PC-3 (cell line): ENCODE measurements around the gene BPIFB3. TPM values are rescaled to one million over a fixed set of nuclear protein-coding genes. Genes with fewer than 3 reads are reported as not detected.

Source experiments
- ATAC-seq: fragments of 200-7000 bp; cut with Tn5 transposase; 2 replicates; pipeline ENCODE4 v1.9.1; 2020; ENCODE audit warnings: mild to moderate bottlenecking, moderate library complexity
- BruUV-seq: library from RNA; stranded (reverse); fragments of 400-500 nt; replicated peaks from 2 replicates; lab custom pipeline; 2021; lab: Mats Ljungman, UMichigan
- CTCF ChIA-PET: fragments of 300-600 bp; sonication (Branson Sonifier 250); formaldehyde crosslinking; loops from one replicate; lab custom pipeline; 2022; ENCODE audit warnings: antibody characterized with exemption; lab: Charles Lee
- POLR2A ChIA-PET: fragments of 300-600 bp; sonication (Branson Sonifier 250); formaldehyde crosslinking; loops from one replicate; lab custom pipeline; 2022; ENCODE audit warnings: antibody characterized with exemption; ENCODE audit not compliant: unreplicated experiment; lab: Charles Lee
- DNase-seq: peaks from one replicate; pipeline ENCODE4 v3.0.0-alpha.2; 2015
- H2AFZ ChIP-seq: fragments of 300-600 bp; sonication (generic); 2 replicates; pipeline ENCODE4 v1.6.0; 2016; ENCODE audit warnings: antibody characterized with exemption, low read length
- H3F3A ChIP-seq: fragments of 300-600 bp; sonication (generic); one replicate; pipeline ENCODE4 v1.6.0; 2017; ENCODE audit warnings: antibody characterized with exemption, low read length, control low read depth, mild to moderate bottlenecking; ENCODE audit not compliant: unreplicated experiment
- H3K27ac ChIP-seq: fragments of 300-600 bp; sonication (generic); 2 replicates; pipeline ENCODE4 v1.5.1; 2016; ENCODE audit warnings: mild to moderate bottlenecking, low read length
- H3K27me3 ChIP-seq: fragments of 300-600 bp; sonication (generic); 2 replicates; pipeline ENCODE4 v1.6.1; 2016; ENCODE audit warnings: low read length, mixed read lengths
- H3K36me3 ChIP-seq: fragments of 300-600 bp; sonication (generic); 2 replicates; pipeline ENCODE4 v1.6.1; 2016; ENCODE audit warnings: low read depth, mixed run types, low read length, mixed read lengths
- H3K4me1 ChIP-seq: fragments of 300-600 bp; sonication (generic); 2 replicates; pipeline ENCODE4 v1.5.1; 2016; ENCODE audit warnings: low read length; ENCODE audit not compliant: insufficient read depth
- H3K4me2 ChIP-seq: fragments of 300-600 bp; sonication (generic); 2 replicates; pipeline ENCODE4 v1.6.0; 2016; ENCODE audit warnings: low read length
- H3K4me3 ChIP-seq: fragments of 300-600 bp; sonication (generic); 2 replicates; pipeline ENCODE4 v1.5.1; 2016; ENCODE audit warnings: mild to moderate bottlenecking, low read length, mixed read lengths
- H3K79me2 ChIP-seq: fragments of 300-600 bp; sonication (generic); 2 replicates; pipeline ENCODE4 v1.6.1; 2017; ENCODE audit warnings: low read length, mixed read lengths
- H3K9ac ChIP-seq: fragments of 300-600 bp; sonication (generic); 2 replicates; pipeline ENCODE4 v1.6.0; 2016; ENCODE audit warnings: mild to moderate bottlenecking, low read length
- H3K9me2 ChIP-seq: fragments of 300-600 bp; sonication (generic); replicated peaks from 2 replicates; pipeline ENCODE4 v1.6.1; 2016; ENCODE audit warnings: mixed run types, low read length, mixed read lengths
- H3K9me3 ChIP-seq: fragments of 300-600 bp; sonication (generic); 2 replicates; pipeline ENCODE4 v1.6.1; 2016; ENCODE audit warnings: low read length, mixed read lengths
- H4K20me1 ChIP-seq: fragments of 300-600 bp; sonication (generic); 2 replicates; pipeline ENCODE4 v1.6.1; 2016; ENCODE audit warnings: low read length, mixed read lengths
- CTCF ChIP-seq: fragments of 300-600 bp; sonication (generic); conservative IDR thresholded peaks from 2 replicates; pipeline ENCODE4 v1.5.1; 2017; ENCODE audit warnings: antibody characterized with exemption, low read depth, mild to moderate bottlenecking, low read length
- EZH2 ChIP-seq: fragments of 300-600 bp; sonication (generic); IDR thresholded peaks from one replicate; pipeline ENCODE4 v1.6.1; 2017; ENCODE audit warnings: antibody characterized with exemption, mild to moderate bottlenecking, low read length; ENCODE audit not compliant: unreplicated experiment
- EZH2phosphoT487 ChIP-seq: fragments of 300-600 bp; sonication (generic); IDR thresholded peaks from 2 replicates; pipeline ENCODE4 v1.6.1; 2018; ENCODE audit warnings: mild to moderate bottlenecking, antibody characterized with exemption, low read length, borderline replicate concordance
- intact Hi-C: fragments of 100-400 bp; cut with micrococcal nuclease; formaldehyde crosslinking; loops from 2 replicates; pipeline ENCODE4 v1.9.0; 2023
- total RNA-seq: library from RNA; depleted of rRNA; stranded (reverse); fragments of >200 nt; gene quantifications from 2 replicates; pipeline ENCODE4 v1.2.3, GENCODE V29; 2014

The BPIFB3 gene
- total RNA-seq, 1 experiment from 2014 or later, result not detected

- TF ChIP-seq EZH2phosphoT487 (no peak), CTCF (no peak), EZH2 (no peak)
- Histone ChIP-seq H3K27ac (no peak overlapping the region), H3K9me2 (no peaks in the 10 kb centered on the region), H3K9ac (no peak overlapping the region), H3K4me3 (no peak overlapping the region), H3K36me3 (no peaks in the 10 kb centered on the region), H3K27me3 (peaks cover 34% of the 10 kb centered on the region; the same call in 1 of the 2 replicates), H3K79me2 (no peaks in the 10 kb centered on the region), H3K4me1 (no peaks in the 10 kb centered on the region), H3K4me2 (no peak overlapping the region), H3K9me3 (no peaks in the 10 kb centered on the region), H4K20me1 (no peaks in the 10 kb centered on the region), H2AFZ (no peak overlapping the region), H3F3A (no peaks in the 10 kb centered on the region)
- ATAC-seq (no peak), DNase-seq (no peak)
- POLR2A ChIA-PET, result no interaction called here
- intact Hi-C loops, result no loop called here
- CTCF ChIA-PET, result no interaction called here
- BruUV-seq, result no TSS peak
Measured at GRCh38 chr20:33030569-33030968, 23.1 kb upstream of the BPIFB3 start.

GRCh38 chr20:33031531-33031930, 22.2 kb upstream of the BPIFB3 start, which contains the start of gene BPIFB6:
Gene BPIFB6 (plus strand): TSS chr20:33031648. CDS start chr20:33031648, 0 bp downstream.
- Histone ChIP-seq H3K27ac (no peak within 1 kb of the TSS), H3K36me3 (no peaks in the 10 kb centered on the region), H3K4me2 (no peak within 1 kb of the TSS), H2AFZ (no peak within 1 kb of the TSS), H3K4me1 (no peaks in the 10 kb centered on the region), H3F3A (no peaks in the 10 kb centered on the region), H4K20me1 (no peaks in the 10 kb centered on the region), H3K9me2 (no peaks in the 10 kb centered on the region), H3K27me3 (peaks cover 39% of the 10 kb centered on the region), H3K9ac (no peak within 1 kb of the TSS), H3K79me2 (no peaks in the 10 kb centered on the region), H3K4me3 (no peak within 1 kb of the TSS), H3K9me3 (no peaks in the 10 kb centered on the region)
- intact Hi-C loops, result no loop called here
- BruUV-seq, result no TSS peak
- ChIA-PET CTCF (no interaction called here), POLR2A (no interaction called here)
- TF ChIP-seq CTCF (no peak), EZH2 (no peak), EZH2phosphoT487 (no peak)
- DNase-seq, result no peak
- ATAC-seq, result no peak

- Histone ChIP-seq H4K20me1 (no peaks in the 10 kb centered on the region), H3K4me2 (no peak overlapping the region), H3K9ac (no peak overlapping the region), H3K27ac (no peak overlapping the region), H3K9me2 (no peaks in the 10 kb centered on the region), H3K36me3 (no peaks in the 10 kb centered on the region), H3K4me3 (no peak overlapping the region), H3K4me1 (no peaks in the 10 kb centered on the region), H2AFZ (no peak overlapping the region), H3K9me3 (no peaks in the 10 kb centered on the region), H3K79me2 (no peaks in the 10 kb centered on the region), H3K27me3 (peaks cover 44% of the 10 kb centered on the region), H3F3A (no peaks in the 10 kb centered on the region)
- intact Hi-C loops, result no loop called here
- no peak for ATAC-seq
- no peak for DNase-seq
- CTCF ChIA-PET, result no interaction called here
- POLR2A ChIA-PET, result no interaction called here
- no peak for TF ChIP-seq EZH2
- TF ChIP-seq CTCF, result no peak
- no peak for TF ChIP-seq EZH2phosphoT487
- BruUV-seq, result no TSS peak
Measured at GRCh38 chr20:33032555-33032954, 21.1 kb upstream of the BPIFB3 start.
